H9 (cell line): ENCODE results near the gene SLC1A5. TPM values are rescaled to one million over a fixed set of nuclear protein-coding genes. Genes with fewer than 3 reads are reported as not detected.

Experiments
- DNase-seq: peaks from one replicate; pipeline ENCODE4 v3.0.0-alpha.2; 2017
- H2AFZ ChIP-seq: one replicate; pipeline ENCODE4 v1.6.1; 2013; ENCODE audit warnings: mild to moderate bottlenecking, low read length, control low read depth, moderate library complexity
- H2AK5ac ChIP-seq: 2 replicates; pipeline ENCODE4 v1.6.1; 2013; ENCODE audit warnings: low read length, control low read depth, mixed read lengths; ENCODE audit not compliant: insufficient read length
- H2BK120ac ChIP-seq: one replicate; pipeline ENCODE4 v1.6.1; 2013; ENCODE audit warnings: low read depth, mild to moderate bottlenecking, low read length, control low read depth, inconsistent platforms; ENCODE audit not compliant: poor library complexity, severe bottlenecking
- H2BK12ac ChIP-seq: 2 replicates; pipeline ENCODE4 v1.6.1; 2013; ENCODE audit warnings: low read length, control low read depth, mixed read lengths, low read depth; ENCODE audit not compliant: insufficient read length
- H2BK15ac ChIP-seq: 2 replicates; pipeline ENCODE4 v1.6.1; 2013; ENCODE audit warnings: low read depth, low read length, control low read depth
- H2BK20ac ChIP-seq: one replicate; pipeline ENCODE4 v1.6.1; 2013; ENCODE audit warnings: low read depth, mild to moderate bottlenecking, low read length, control low read depth, inconsistent platforms; ENCODE audit not compliant: poor library complexity, severe bottlenecking
- H2BK5ac ChIP-seq: 2 replicates; pipeline ENCODE4 v1.6.1; 2013; ENCODE audit warnings: low read length, control low read depth, mixed read lengths; ENCODE audit not compliant: insufficient read length
- H3K14ac ChIP-seq: 2 replicates; pipeline ENCODE4 v1.6.1; 2013; ENCODE audit warnings: low read length, control low read depth; ENCODE audit not compliant: insufficient read depth
- H3K18ac ChIP-seq: 2 replicates; pipeline ENCODE4 v1.6.1; 2013; ENCODE audit warnings: low read depth, mild to moderate bottlenecking, mixed read lengths, low read length, control low read depth; ENCODE audit not compliant: insufficient read length
- H3K23ac ChIP-seq: 2 replicates; pipeline ENCODE4 v1.6.1; 2013; ENCODE audit warnings: low read length, control low read depth, mixed read lengths, low read depth; ENCODE audit not compliant: insufficient read length
- H3K23me2 ChIP-seq: 2 replicates; pipeline ENCODE4 v1.6.1; 2013; ENCODE audit warnings: low read depth, mild to moderate bottlenecking, mixed read lengths, low read length, control low read depth; ENCODE audit not compliant: insufficient read length, poor library complexity, severe bottlenecking
- H3K27ac ChIP-seq: 2 replicates; pipeline ENCODE4 v1.5.1; 2013; ENCODE audit warnings: low read length, control low read depth, mixed read lengths, low read depth; ENCODE audit not compliant: insufficient read length
- H3K27me3 ChIP-seq: 2 replicates; pipeline ENCODE4 v1.6.1; 2013; ENCODE audit warnings: low read length, control low read depth, inconsistent platforms; ENCODE audit not compliant: insufficient read depth
- H3K4ac ChIP-seq: 2 replicates; pipeline ENCODE4 v1.6.1; 2013; ENCODE audit warnings: low read depth, mild to moderate bottlenecking, control low read depth, inconsistent platforms, low read length, moderate library complexity
- H3K4me1 ChIP-seq: 2 replicates; pipeline ENCODE4 v1.6.1; 2013; ENCODE audit warnings: low read length, control low read depth, inconsistent platforms; ENCODE audit not compliant: insufficient read depth
- H3K4me2 ChIP-seq: 2 replicates; pipeline ENCODE4 v1.6.1; 2013; ENCODE audit warnings: low read length, control low read depth, mixed read lengths; ENCODE audit not compliant: insufficient read length, insufficient read depth
- H3K56ac ChIP-seq: 2 replicates; pipeline ENCODE4 v1.6.1; 2013; ENCODE audit warnings: low read depth, mild to moderate bottlenecking, mixed read lengths, low read length, control low read depth; ENCODE audit not compliant: insufficient read length
- H3K79me1 ChIP-seq: 2 replicates; pipeline ENCODE4 v1.6.1; 2013; ENCODE audit warnings: low read depth, mild to moderate bottlenecking, moderate library complexity, low read length, control low read depth, inconsistent platforms; ENCODE audit not compliant: insufficient read depth, poor library complexity, severe bottlenecking
- H3K79me2 ChIP-seq: 2 replicates; pipeline ENCODE4 v1.6.1; 2013; ENCODE audit warnings: low read length, control low read depth, inconsistent platforms; ENCODE audit not compliant: insufficient read depth
- H3K9ac ChIP-seq: 2 replicates; pipeline ENCODE4 v1.6.1; 2013; ENCODE audit warnings: low read length, control low read depth, mixed read lengths; ENCODE audit not compliant: insufficient read length; ENCODE audit errors: extremely low read depth
- H3K9me3 ChIP-seq: one replicate; pipeline ENCODE4 v1.6.1; 2013; ENCODE audit warnings: low read depth, low read length, inconsistent platforms; ENCODE audit not compliant: control insufficient read depth
- H3T11ph ChIP-seq: one replicate; pipeline ENCODE4 v1.6.1; 2013; ENCODE audit warnings: mild to moderate bottlenecking, low read length, control low read depth, inconsistent platforms
- H4K20me1 ChIP-seq: one replicate; pipeline ENCODE4 v1.6.1; 2013; ENCODE audit not compliant: control insufficient read depth, insufficient read length, insufficient read depth
- H4K5ac ChIP-seq: 2 replicates; pipeline ENCODE4 v1.6.1; 2013; ENCODE audit warnings: low read depth, mild to moderate bottlenecking, mixed read lengths, low read length, control low read depth; ENCODE audit not compliant: insufficient read length
- H4K8ac ChIP-seq: replicated peaks from 2 replicates; pipeline ENCODE4 v1.6.1; 2013; ENCODE audit warnings: low read length, control low read depth, mixed read lengths, low read depth; ENCODE audit not compliant: insufficient read length
- H4K91ac ChIP-seq: 2 replicates; pipeline ENCODE4 v1.6.1; 2013; ENCODE audit warnings: low read depth, mild to moderate bottlenecking, moderate library complexity, mixed read lengths, low read length, control low read depth; ENCODE audit not compliant: insufficient read length
- H3K27ac Mint-ChIP-seq, 3 experiments: 2 replicates in 2 of 3; 3 replicates in 1 of 3; pipeline ENCODE4 v1.8.0; 2020 to 2021; ENCODE audit warnings: mixed read lengths in 3 of 3, mild to moderate bottlenecking in 1 of 3, moderate library complexity in 1 of 3
- H3K27me3 Mint-ChIP-seq: 2 replicates; pipeline ENCODE4 v1.8.0; 2021; ENCODE audit warnings: low read depth, mild to moderate bottlenecking, moderate library complexity, mixed read lengths
- H3K36me3 Mint-ChIP-seq, 3 experiments: 2 replicates in 2 of 3; 3 replicates in 1 of 3; pipeline ENCODE4 v1.8.0; 2020 to 2021; ENCODE audit warnings: low read depth in 3 of 3, mixed read lengths in 3 of 3; ENCODE audit not compliant: insufficient read depth in 1 of 3
- H3K4me1 Mint-ChIP-seq, 2 experiments: 2 replicates each; pipeline ENCODE4 v1.8.0; 2020; ENCODE audit warnings: mixed read lengths in 2 of 2
- H3K4me3 Mint-ChIP-seq, 2 experiments: 2 replicates in 1 of 2; 3 replicates in 1 of 2; pipeline ENCODE4 v1.8.0; 2020 to 2021; ENCODE audit warnings: mild to moderate bottlenecking in 2 of 2, mixed read lengths in 2 of 2, moderate library complexity in 1 of 2
- H3K9me3 Mint-ChIP-seq, 2 experiments: 2 replicates in 1 of 2; 3 replicates in 1 of 2; pipeline ENCODE4 v1.8.0; 2020; ENCODE audit warnings: mild to moderate bottlenecking in 2 of 2, mixed read lengths in 2 of 2, moderate library complexity in 1 of 2
- WGBS: extraction: QIAGEN DNeasy Blood & Tissue Kit; methylation state at CpG from one replicate; pipeline ENCODE4 v1.1.7; 2013; ENCODE audit warnings: missing lambda C conversion rate, low lambda C conversion rate, mixed read lengths; ENCODE audit not compliant: insufficient read length; ENCODE audit errors: extremely low coverage; 5-methylcytosine and 5-hydroxymethylcytosine counted together
- long read RNA-seq: library from polyadenylated mRNA; unstranded; transcript quantifications from one replicate; pipeline ENCODE4 v2.0.0, GENCODE V29; 2020
- total RNA-seq: library from RNA; stranded (reverse); gene quantifications from 2 replicates; pipeline ENCODE4 v1.2.1, GENCODE V29; 2021
- TF ChIP-seq, protein P1 (sequence below): fragments of 200-600 bp; sonication (generic); conservative IDR thresholded peaks from 3 replicates; pipeline ENCODE4 v1.8.0; 2021; ENCODE audit warnings: antibody characterized with exemption, mild to moderate bottlenecking

Gene SLC1A5
- 258 and 269 TPM in 2 replicates for total RNA-seq
- long read RNA-seq, transcript SLC1A5-205 (7 exons, 2,031 nt), result minor isoform, 25 of 1,765 reads
- long read RNA-seq, transcript SLC1A5-203 (8 exons, 2,882 nt), result major isoform, 1,620 of 1,765 reads
- long read RNA-seq, transcript SLC1A5-202 (7 exons, 1,872 nt), result minor isoform, 9 of 1,765 reads
- long read RNA-seq, transcript SLC1A5-201 (8 exons, 1,750 nt), result minor isoform, 21 of 1,765 reads
- long read RNA-seq, partial matches to known transcripts, result 33 of 1,765 reads
- long read RNA-seq, other reads (novel, unspliced or antisense), result 57 of 1,765 reads

DNA sequence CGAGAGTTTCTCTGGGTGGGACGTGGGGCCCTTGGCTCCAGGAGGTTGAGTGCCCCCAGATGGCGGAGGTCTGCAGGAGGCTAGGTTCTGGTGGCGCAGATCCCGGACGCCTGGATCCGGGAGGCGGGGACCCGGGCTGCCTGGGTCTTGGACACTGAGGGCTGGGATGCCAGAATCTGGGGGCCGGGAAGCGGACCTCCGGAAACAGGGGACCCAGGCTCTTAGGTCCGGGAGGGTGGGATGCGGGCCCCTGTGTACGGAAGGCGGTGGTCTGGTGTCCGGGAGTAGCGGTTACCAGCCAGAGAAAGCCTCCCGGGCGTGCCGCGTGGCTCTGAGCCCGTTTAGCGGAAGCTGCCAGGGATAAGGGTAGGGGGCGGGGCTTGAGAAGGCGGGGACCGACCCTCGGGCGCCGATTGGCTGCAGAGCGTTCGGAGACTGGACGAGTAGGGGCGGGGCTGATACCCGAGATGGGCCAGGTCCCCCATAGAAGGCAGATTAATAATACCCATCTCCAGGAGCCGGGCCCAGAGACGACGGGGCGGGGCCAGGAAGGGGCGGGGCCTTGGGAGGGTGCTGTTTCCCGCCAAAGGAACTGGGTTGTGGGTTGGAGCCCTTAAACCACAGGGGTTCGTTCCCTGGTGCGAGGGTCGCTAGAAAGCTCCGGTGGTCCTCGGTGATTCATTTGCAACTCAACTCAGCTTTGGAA lies at the start of gene SLC1A5:
SLC1A5 (minus strand) TSS at position 333 of the 706 bp plus-strand sequence. CDS start 629 bp downstream, outside the sequence.
- H3K4me3 Mint-ChIP-seq, result peak within 1 kb of the TSS; percentile 97 to 100
- Histone ChIP-seq H3K4me1 (peaks cover 5% of the 10 kb centered on the region; the same call in 1 of the 2 replicates), H3K18ac (peak within 1 kb of the TSS; percentile 39), H2BK15ac (no peak within 1 kb of the TSS), H3K27ac (no peak within 1 kb of the TSS), H2BK12ac (no peak within 1 kb of the TSS), H3K56ac (no peak within 1 kb of the TSS), H3T11ph (no peak within 1 kb of the TSS), H2BK5ac (no peak within 1 kb of the TSS), H2BK20ac (no peak within 1 kb of the TSS), H3K14ac (peak within 1 kb of the TSS; percentile 78), H4K91ac (no peak within 1 kb of the TSS), H2AK5ac (peak within 1 kb of the TSS; percentile 43), H3K9ac (peak within 1 kb of the TSS; percentile 82), H2AFZ (no peak within 1 kb of the TSS), H4K8ac (no peak within 1 kb of the TSS), H4K20me1 (peaks cover 4% of the 10 kb centered on the region), H3K79me2 (peaks cover 37% of the 10 kb centered on the region; the same call in 1 of the 2 replicates), H3K23me2 (peaks cover 23% of the 10 kb centered on the region), H3K23ac (no peak within 1 kb of the TSS), H2BK120ac (peak within 1 kb of the TSS; percentile 28), H4K5ac (no peak within 1 kb of the TSS), H3K79me1 (peaks cover 3% of the 10 kb centered on the region), H3K4ac (no peak within 1 kb of the TSS), H3K9me3 (no peaks in the 10 kb centered on the region), H3K4me2 (peak within 1 kb of the TSS; percentile 96), H3K27me3 (no peaks in the 10 kb centered on the region; the same call in 1 of the 2 replicates)
- peak; percentile 99 for DNase-seq
- H3K9me3 Mint-ChIP-seq, result no peaks in the 10 kb centered on the region; a peak in 1 of 5 replicates
- TF ChIP-seq, protein P1, sequence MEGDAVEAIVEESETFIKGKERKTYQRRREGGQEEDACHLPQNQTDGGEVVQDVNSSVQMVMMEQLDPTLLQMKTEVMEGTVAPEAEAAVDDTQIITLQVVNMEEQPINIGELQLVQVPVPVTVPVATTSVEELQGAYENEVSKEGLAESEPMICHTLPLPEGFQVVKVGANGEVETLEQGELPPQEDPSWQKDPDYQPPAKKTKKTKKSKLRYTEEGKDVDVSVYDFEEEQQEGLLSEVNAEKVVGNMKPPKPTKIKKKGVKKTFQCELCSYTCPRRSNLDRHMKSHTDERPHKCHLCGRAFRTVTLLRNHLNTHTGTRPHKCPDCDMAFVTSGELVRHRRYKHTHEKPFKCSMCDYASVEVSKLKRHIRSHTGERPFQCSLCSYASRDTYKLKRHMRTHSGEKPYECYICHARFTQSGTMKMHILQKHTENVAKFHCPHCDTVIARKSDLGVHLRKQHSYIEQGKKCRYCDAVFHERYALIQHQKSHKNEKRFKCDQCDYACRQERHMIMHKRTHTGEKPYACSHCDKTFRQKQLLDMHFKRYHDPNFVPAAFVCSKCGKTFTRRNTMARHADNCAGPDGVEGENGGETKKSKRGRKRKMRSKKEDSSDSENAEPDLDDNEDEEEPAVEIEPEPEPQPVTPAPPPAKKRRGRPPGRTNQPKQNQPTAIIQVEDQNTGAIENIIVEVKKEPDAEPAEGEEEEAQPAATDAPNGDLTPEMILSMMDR, result no peak
- H3K36me3 Mint-ChIP-seq, result peaks cover 23 to 35% (median 29%) of the 10 kb centered on the region in 3 experiments
- H3K4me1 Mint-ChIP-seq, result peaks cover 23 to 36% of the 10 kb centered on the region in 2 experiments
- WGBS, result no CpG with 5 or more reads among the region's 46 CpGs
- peak within 1 kb of the TSS; percentile 68 to 85 (median 77); a peak in 6 of 7 replicates for H3K27ac Mint-ChIP-seq
- peaks cover 18% of the 10 kb centered on the region for H3K27me3 Mint-ChIP-seq
